ENCODE results near the gene FNBP1. TPM values are rescaled to one million over a fixed set of nuclear protein-coding genes. Genes with fewer than 3 reads are reported as not detected.
"Not testable (repeated sequence)": the region's sequence is repeated elsewhere in the genome, so short reads cannot be mapped to it uniquely, and the experiment has no call there.

The FNBP1 gene
- polyA plus RNA-seq, 6 donors from 2014 or later: 103 to 178 (median 154) TPM

- H3K9me3 Mint-ChIP-seq: no peaks in the 10 kb centered on the region
- H3K27me3 Mint-ChIP-seq: no peaks in the 10 kb centered on the region
- peaks cover 0 to 4% of the 10 kb centered on the region in 2 donors for H3K36me3 Mint-ChIP-seq
- peak overlapping the region; percentile 95 to 100 (median 98) for H3K27ac Mint-ChIP-seq
- ATAC-seq (ENCODE audit: low read depth in 2 of 2) (no peak), DNase-seq (no peak)
- peak overlapping the region in 6 of 8 donors; percentile 41 to 86 (median 82) for H3K4me3 Mint-ChIP-seq
- H3K4me1 Mint-ChIP-seq: peaks cover 56 to 98% (median 82%) of the 10 kb centered on the region in 3 donors
Measured at GRCh38 chr9:130023994-130024596, 18.9 kb downstream of the FNBP1 start.

GRCh38 chr9:130023144-130023787 is 19.7 kb downstream of the FNBP1 start:
- H3K27me3 Mint-ChIP-seq: no peaks in the 10 kb centered on the region
- DNase-seq: peak; percentile 59
- peak overlapping the region; percentile 45 to 86 (median 78) for H3K4me3 Mint-ChIP-seq
- H3K36me3 Mint-ChIP-seq: peaks cover 0 to 5% of the 10 kb centered on the region in 2 donors
- H3K4me1 Mint-ChIP-seq: peaks cover 50 to 93% (median 74%) of the 10 kb centered on the region in 3 donors
- peak; percentile 79 to 88 for ATAC-seq (ENCODE audit: low read depth in 2 of 2)
- H3K27ac Mint-ChIP-seq: peak overlapping the region; percentile 95 to 100 (median 98)
- no peaks in the 10 kb centered on the region for H3K9me3 Mint-ChIP-seq

GRCh38 chr9:130022566-130023143 is 20.3 kb downstream of the FNBP1 start:
- Mint-ChIP-seq H3K4me1 (peaks cover 48 to 93% (median 74%) of the 10 kb centered on the region in 3 donors), H3K27me3 (no peaks in the 10 kb centered on the region), H3K4me3 (peak overlapping the region; percentile 45 to 84 (median 68)), H3K27ac (peak overlapping the region; percentile 95 to 100 (median 98)), H3K36me3 (peaks cover 0 to 5% of the 10 kb centered on the region in 2 donors), H3K9me3 (no peaks in the 10 kb centered on the region)
- DNase-seq: no peak
- ATAC-seq (ENCODE audit: low read depth in 2 of 2): peak; percentile 6 to 18

- H3K9me3 Mint-ChIP-seq; H3K27me3 Mint-ChIP-seq; ATAC-seq (ENCODE audit: low read depth in 2 of 2); H3K36me3 Mint-ChIP-seq; DNase-seq: not testable (repeated sequence)
- Mint-ChIP-seq H3K4me3 (peak overlapping the region in 4 of 8 donors; percentile 59 to 84 (median 72)), H3K27ac (peak overlapping the region; percentile 76 to 100 (median 96)), H3K4me1 (peaks cover 47 to 91% (median 73%) of the 10 kb centered on the region in 3 donors)
Measured at GRCh38 chr9:130021842-130022241, 21.1 kb downstream of the FNBP1 start.

- H3K36me3 Mint-ChIP-seq: peaks cover 0 to 9% of the 10 kb centered on the region in 2 donors
- H3K4me3 Mint-ChIP-seq: peak overlapping the region in 3 of 8 donors; percentile 50 to 68 (median 59)
Measured at GRCh38 chr9:130021123-130021522, 21.9 kb downstream of the FNBP1 start.

GRCh38 chr9:130020618-130021017 is 22.4 kb downstream of the FNBP1 start:
- Mint-ChIP-seq H3K4me1 (peaks cover 45 to 88% (median 67%) of the 10 kb centered on the region in 3 donors), H3K4me3 (peak overlapping the region in 2 of 8 donors; percentile 11 to 12), H3K27me3 (no peaks in the 10 kb centered on the region), H3K9me3 (peaks cover 0 to 9% (median 0%) of the 10 kb centered on the region in 7 donors), H3K36me3 (peaks cover 0 to 9% of the 10 kb centered on the region in 2 donors), H3K27ac (peak overlapping the region; percentile 38 to 99 (median 82))
- ATAC-seq (ENCODE audit: low read depth in 2 of 2) (no peak), DNase-seq (no peak)

More at GRCh38 chr9:130021123-130021522, 21.9 kb downstream of the FNBP1 start:
- H3K4me1 Mint-ChIP-seq: peaks cover 46 to 91% (median 73%) of the 10 kb centered on the region in 3 donors
- H3K9me3 Mint-ChIP-seq: peaks cover 0 to 8% (median 0%) of the 10 kb centered on the region in 7 donors
- no peak for ATAC-seq (ENCODE audit: low read depth in 2 of 2)
- DNase-seq: no peak
- peak overlapping the region in 4 of 6 donors; percentile 30 to 99 (median 84) for H3K27ac Mint-ChIP-seq
- H3K27me3 Mint-ChIP-seq: no peaks in the 10 kb centered on the region

- peak overlapping the region in 4 of 6 donors; percentile 66 to 99 (median 84) for H3K27ac Mint-ChIP-seq
- H3K9me3 Mint-ChIP-seq: peaks cover 0 to 9% (median 0%) of the 10 kb centered on the region in 7 donors
- H3K4me3 Mint-ChIP-seq: peak overlapping the region in 1 of 8 donors; percentile 13
- no peaks in the 10 kb centered on the region for H3K27me3 Mint-ChIP-seq
- ATAC-seq (ENCODE audit: low read depth in 2 of 2) (no peak), DNase-seq (no peak)
- H3K36me3 Mint-ChIP-seq: peaks cover 0 to 15% of the 10 kb centered on the region in 2 donors
- H3K4me1 Mint-ChIP-seq: peaks cover 35 to 76% (median 56%) of the 10 kb centered on the region in 3 donors
Measured at GRCh38 chr9:130018265-130018664, 24.7 kb downstream of the FNBP1 start.

- not testable (repeated sequence) for DNase-seq; ATAC-seq (ENCODE audit: low read depth in 2 of 2); H3K9me3 Mint-ChIP-seq; H3K27me3 Mint-ChIP-seq
- Mint-ChIP-seq H3K4me1 (peaks cover 34 to 74% (median 56%) of the 10 kb centered on the region in 3 donors), H3K36me3 (peaks cover 0 to 15% of the 10 kb centered on the region in 2 donors), H3K27ac (peak overlapping the region in 5 of 6 donors; percentile 76 to 99 (median 84)), H3K4me3 (peak overlapping the region in 3 of 8 donors; percentile 40 to 43 (median 41))
Measured at GRCh38 chr9:130017510-130017909, 25.5 kb downstream of the FNBP1 start.

GRCh38 chr9:130017076-130017475 is 25.9 kb downstream of the FNBP1 start:
- Mint-ChIP-seq H3K9me3 (peaks cover 0 to 9% (median 0%) of the 10 kb centered on the region in 7 donors), H3K4me1 (peaks cover 34 to 74% (median 58%) of the 10 kb centered on the region in 3 donors), H3K27me3 (no peaks in the 10 kb centered on the region), H3K27ac (peak overlapping the region; percentile 76 to 99 (median 83)), H3K4me3 (peak overlapping the region in 6 of 8 donors; percentile 12 to 57 (median 42)), H3K36me3 (peaks cover 0 to 15% of the 10 kb centered on the region in 2 donors)
- DNase-seq (no peak), ATAC-seq (ENCODE audit: low read depth in 2 of 2) (no peak)

- H3K4me3 Mint-ChIP-seq: no peak overlapping the region
- peak overlapping the region in 3 of 6 donors; percentile 9 to 62 (median 22) for H3K27ac Mint-ChIP-seq
- peaks cover 36 to 73% (median 58%) of the 10 kb centered on the region in 3 donors for H3K4me1 Mint-ChIP-seq
Measured at GRCh38 chr9:130015353-130016019, 27.5 kb downstream of the FNBP1 start.

GRCh38 chr9:130013326-130013725 is 29.7 kb downstream of the FNBP1 start:
- H3K9me3 Mint-ChIP-seq: peaks cover 0 to 14% (median 2%) of the 10 kb centered on the region in 7 donors
- H3K4me1 Mint-ChIP-seq: peaks cover 50 to 80% (median 74%) of the 10 kb centered on the region in 3 donors
- no peaks in the 10 kb centered on the region for H3K27me3 Mint-ChIP-seq

More at GRCh38 chr9:130015353-130016019, 27.5 kb downstream of the FNBP1 start:
- Mint-ChIP-seq H3K27me3 (no peaks in the 10 kb centered on the region), H3K36me3 (peaks cover 7 to 19% of the 10 kb centered on the region in 2 donors), H3K9me3 (peaks cover 0 to 14% (median 2%) of the 10 kb centered on the region in 7 donors)
- ATAC-seq (ENCODE audit: low read depth in 2 of 2) (no peak), DNase-seq (no peak)

GRCh38 chr9:130010151-130010988 is 32.6 kb downstream of the FNBP1 start:
- Mint-ChIP-seq H3K36me3 (peaks cover 8 to 10% of the 10 kb centered on the region in 2 donors), H3K27ac (peak overlapping the region; percentile 96 to 100 (median 99)), H3K27me3 (no peaks in the 10 kb centered on the region), H3K9me3 (peaks cover 0 to 5% (median 0%) of the 10 kb centered on the region in 7 donors), H3K4me1 (peaks cover 46 to 88% (median 75%) of the 10 kb centered on the region in 3 donors), H3K4me3 (peak overlapping the region in 7 of 8 donors; percentile 35 to 89 (median 60))
- ATAC-seq (ENCODE audit: low read depth in 2 of 2) (peak; percentile 65 to 69), DNase-seq (peak; percentile 68)

More at GRCh38 chr9:130013326-130013725, 29.7 kb downstream of the FNBP1 start:
- H3K36me3 Mint-ChIP-seq: peaks cover 8 to 14% of the 10 kb centered on the region in 2 donors
- H3K4me3 Mint-ChIP-seq: no peak overlapping the region
- H3K27ac Mint-ChIP-seq: peak overlapping the region in 4 of 6 donors; percentile 52 to 98 (median 80)
- ATAC-seq (ENCODE audit: low read depth in 2 of 2): no peak
- no peak for DNase-seq
